Psoas muscle (tissue), 8 donors: ENCODE results near the gene TBCD. TPM values are rescaled to one million over a fixed set of nuclear protein-coding genes. Genes with fewer than 3 reads are reported as not detected.

Experiments used
- ATAC-seq, 4 donors: fragments of 200-7000 bp; cut with Tn5 transposase; one replicate each; pipeline ENCODE4 v1.9.1; 2020; ENCODE audit warnings: moderate library complexity in 3 of 4, mild to moderate bottlenecking in 2 of 4
- DNase-seq, 2 donors: peaks; one replicate each; pipeline ENCODE4 v3.0.0-alpha.2; 2020
- H3K27ac ChIP-seq: fragments of 200-600 bp; one replicate; pipeline ENCODE4 v1.8.0; 2022
- H3K27me3 ChIP-seq, 3 donors: fragments of 200-600 bp in 1 of 3; one replicate each; pipeline versions ENCODE4 v1.6.1 to v1.8.0; 2013 to 2022; ENCODE audit warnings: low read length in 2 of 3, mild to moderate bottlenecking in 2 of 3, moderate library complexity in 1 of 3; ENCODE audit not compliant: insufficient read depth in 3 of 3
- H3K36me3 ChIP-seq, 2 donors: fragments of 200-600 bp in 1 of 2; one replicate each; pipeline versions ENCODE4 v1.6.1 to v1.8.0; 2013 to 2022; ENCODE audit warnings: low read depth in 1 of 2, mild to moderate bottlenecking in 1 of 2, moderate library complexity in 1 of 2; ENCODE audit not compliant: insufficient read depth in 1 of 2
- H3K4me1 ChIP-seq: fragments of 200-600 bp; one replicate; pipeline ENCODE4 v1.8.0; 2022
- H3K4me3 ChIP-seq: fragments of 200-600 bp; one replicate; pipeline ENCODE4 v1.8.0; 2022; ENCODE audit warnings: mild to moderate bottlenecking
- H3K9me3 ChIP-seq: fragments of 200-600 bp; one replicate; pipeline ENCODE4 v1.8.0; 2022
- WGBS, 3 donors: extraction: QIAGEN DNeasy Blood & Tissue Kit; methylation state at CpG; one replicate each; pipeline versions ENCODE4 v1.1.6 to v1.1.7; 2013; 5-methylcytosine and 5-hydroxymethylcytosine counted together
- intact Hi-C, 2 donors: fragments of 100-400 bp; cut with DNase I; formaldehyde crosslinking; loops; one replicate each; pipeline versions ENCODE4 v1.11.0 to v1.14.2; 2022
- polyA plus RNA-seq, 3 donors: library from polyadenylated mRNA; stranded (reverse); fragments of 200-250 nt; gene quantifications; one replicate each; pipeline ENCODE4 v1.2.3, GENCODE V29; 2013
- total RNA-seq, 4 donors: library from RNA; stranded (reverse); fragmentation: NEBNext Ultra II Directional in 2 of 4; extraction: Animal tissue kit (Norgen Biotek cat#: 25700) in 2 of 4; gene quantifications; one replicate each; pipeline versions ENCODE4 v1.2.1 to v1.2.4, GENCODE V29; 2021 to 2023
- TF ChIP-seq, protein P1 (sequence below): fragments of 200-600 bp; IDR thresholded peaks from one replicate; pipeline ENCODE4 v1.8.0; 2022; ENCODE audit warnings: antibody characterized with exemption
- donor health status: healthy with polysubstance abuse.
- donor health status: DM: no; HTN: no; CAD: no; lungs with moderate emphysema.
- donor health status: Bipolar disorder and iron deficiency.
- donor health status: healthy.
- donor health status: DM: yes; HTN: yes; CAD: no.
- donor health status: DM: no; HTN: no; CAD: no.
- donor health status: DM: no; HTN: no; CAD: no.
- donor health status: DM: yes; HTN: yes; CAD: no.

TBCD gene
- total and polyA plus RNA-seq, 7 donors, result 28.2 to 65.0 (median 36.5) TPM

DNA sequence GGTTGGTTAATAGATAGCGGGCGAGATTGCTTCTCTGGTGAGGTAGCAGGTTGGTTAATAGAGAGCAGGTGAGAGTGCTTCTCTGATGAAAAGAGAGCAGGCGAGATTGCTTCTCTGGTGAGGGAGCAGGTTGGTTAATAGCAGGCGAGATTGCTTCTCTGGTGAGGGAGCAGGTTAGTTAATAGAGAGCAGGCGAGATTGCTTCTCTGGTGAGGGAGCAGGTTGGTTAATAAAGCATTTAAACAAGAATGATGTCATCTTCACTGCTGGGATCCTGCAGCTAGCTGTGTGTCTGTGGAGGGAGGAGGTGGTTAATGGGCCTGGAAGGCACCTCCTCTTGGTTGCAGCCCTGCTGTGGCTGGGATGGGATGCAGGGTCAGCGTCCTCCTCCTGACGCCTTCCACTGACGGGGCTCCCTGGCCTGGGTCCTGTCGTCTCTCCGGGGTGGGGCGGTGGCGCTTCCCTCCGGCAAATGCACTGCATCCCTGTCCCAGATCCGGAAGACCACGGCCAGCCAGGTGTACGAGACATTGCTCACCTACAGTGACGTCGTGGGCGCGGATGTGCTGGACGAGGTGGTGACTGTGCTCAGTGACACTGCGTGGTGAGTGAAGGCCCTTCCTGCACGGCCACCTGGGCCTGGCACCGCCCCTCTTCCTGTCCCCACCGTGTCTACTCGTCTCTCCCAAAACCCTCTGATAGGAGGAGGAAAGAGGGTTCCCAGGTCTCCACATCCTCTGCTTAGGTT is 187.2 kb downstream of the TBCD start:
- Histone ChIP-seq H3K36me3 (peaks cover 0 to 77% of the 10 kb centered on the region in 2 donors), H3K4me3 (no peak overlapping the region), H3K27me3 (no peaks in the 10 kb centered on the region), H3K27ac (no peak overlapping the region), H3K9me3 (no peaks in the 10 kb centered on the region), H3K4me1 (no peaks in the 10 kb centered on the region)
- 87 to 91% (median 90%) methylated on average over 26 of the region's 26 CpGs for WGBS, 3 donors
- no peak for ATAC-seq
- TF ChIP-seq, protein P1, sequence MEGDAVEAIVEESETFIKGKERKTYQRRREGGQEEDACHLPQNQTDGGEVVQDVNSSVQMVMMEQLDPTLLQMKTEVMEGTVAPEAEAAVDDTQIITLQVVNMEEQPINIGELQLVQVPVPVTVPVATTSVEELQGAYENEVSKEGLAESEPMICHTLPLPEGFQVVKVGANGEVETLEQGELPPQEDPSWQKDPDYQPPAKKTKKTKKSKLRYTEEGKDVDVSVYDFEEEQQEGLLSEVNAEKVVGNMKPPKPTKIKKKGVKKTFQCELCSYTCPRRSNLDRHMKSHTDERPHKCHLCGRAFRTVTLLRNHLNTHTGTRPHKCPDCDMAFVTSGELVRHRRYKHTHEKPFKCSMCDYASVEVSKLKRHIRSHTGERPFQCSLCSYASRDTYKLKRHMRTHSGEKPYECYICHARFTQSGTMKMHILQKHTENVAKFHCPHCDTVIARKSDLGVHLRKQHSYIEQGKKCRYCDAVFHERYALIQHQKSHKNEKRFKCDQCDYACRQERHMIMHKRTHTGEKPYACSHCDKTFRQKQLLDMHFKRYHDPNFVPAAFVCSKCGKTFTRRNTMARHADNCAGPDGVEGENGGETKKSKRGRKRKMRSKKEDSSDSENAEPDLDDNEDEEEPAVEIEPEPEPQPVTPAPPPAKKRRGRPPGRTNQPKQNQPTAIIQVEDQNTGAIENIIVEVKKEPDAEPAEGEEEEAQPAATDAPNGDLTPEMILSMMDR, result no peak
- intact Hi-C loops, result no loop called here
- DNase-seq, result peak; percentile 3 to 46

DNA sequence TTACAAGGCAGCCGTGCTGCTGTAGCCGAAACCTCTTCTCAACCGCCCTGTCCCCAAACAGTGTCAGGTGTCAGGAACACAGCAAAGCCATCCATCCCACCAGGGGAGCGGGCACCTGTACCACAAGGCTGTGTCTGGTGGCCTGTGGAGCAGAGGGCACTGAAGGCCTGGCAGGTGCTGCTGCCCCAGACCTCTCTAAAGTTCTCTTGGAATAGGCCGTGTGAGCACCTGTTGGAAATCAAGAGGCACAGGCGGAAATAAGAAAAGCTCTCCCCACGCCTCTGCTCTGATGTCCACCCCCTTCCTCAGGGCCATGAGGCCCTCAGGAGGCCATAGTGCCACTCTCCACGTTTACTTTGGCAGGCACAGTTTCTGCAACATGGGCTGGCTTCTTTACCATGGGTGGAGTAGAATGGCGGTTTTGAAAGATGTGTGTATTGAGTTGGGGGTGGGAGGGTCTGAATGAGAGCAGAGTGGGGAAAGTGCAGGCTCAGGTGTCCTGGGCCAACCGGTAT is 187.8 kb downstream of the TBCD start:
- no peaks in the 10 kb centered on the region for H3K4me1 ChIP-seq
- H3K27ac ChIP-seq, result no peak overlapping the region
- TF ChIP-seq, protein P1, result no peak
- no peaks in the 10 kb centered on the region for H3K27me3 ChIP-seq
- DNase-seq (no peak), ATAC-seq (no peak)
- H3K36me3 ChIP-seq, result peaks cover 0 to 70% of the 10 kb centered on the region in 2 donors
- peaks cover 2% of the 10 kb centered on the region for H3K9me3 ChIP-seq
- H3K4me3 ChIP-seq, result no peak overlapping the region
- intact Hi-C loops, result no loop called here
- 89 to 91% (median 90%) methylated on average over 10 of the region's 10 CpGs for WGBS, 3 donors

DNA sequence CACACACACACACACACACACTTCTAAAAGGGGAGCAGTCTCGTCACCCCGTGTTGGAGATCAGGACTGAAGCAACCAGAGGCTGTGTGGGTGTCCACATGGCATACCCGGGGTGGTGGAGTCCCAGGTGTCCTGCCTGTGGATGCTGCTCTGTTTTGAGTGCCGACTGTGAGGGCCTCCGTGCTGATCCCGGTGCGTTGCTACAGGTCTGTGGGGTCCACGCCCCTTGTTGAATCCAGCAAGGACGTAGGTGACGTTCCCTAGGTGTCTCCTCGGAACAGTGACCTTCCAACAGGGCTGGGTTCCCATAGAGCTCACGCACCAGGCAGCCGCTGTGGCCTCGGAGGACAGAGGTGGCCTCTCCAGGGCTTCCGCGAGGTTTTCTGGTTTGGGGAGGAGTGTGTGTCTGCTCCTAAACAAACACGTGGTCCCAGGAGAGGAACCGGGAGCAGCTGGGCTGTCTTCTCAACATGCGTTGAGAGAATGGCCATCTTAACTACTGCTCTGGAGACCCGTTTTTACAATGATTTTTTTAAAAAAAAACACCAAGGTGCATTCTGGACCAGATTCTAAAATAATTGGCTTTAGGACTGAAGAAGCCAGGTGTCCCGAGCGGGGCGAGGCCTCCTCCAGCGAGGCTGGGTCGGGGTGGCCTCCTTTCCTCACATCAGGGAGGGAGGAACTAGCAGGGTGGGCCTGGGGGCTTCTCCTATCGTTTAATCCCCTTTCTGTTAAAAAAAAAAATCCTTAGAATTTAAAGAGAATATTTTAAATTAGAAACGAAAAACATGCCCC is 188.6 kb downstream of the TBCD start:
- intact Hi-C loops, result no loop called here
- Histone ChIP-seq H3K27ac (no peak overlapping the region), H3K9me3 (peaks cover 9% of the 10 kb centered on the region), H3K4me3 (no peak overlapping the region), H3K36me3 (peaks cover 0 to 70% of the 10 kb centered on the region in 2 donors), H3K27me3 (no peaks in the 10 kb centered on the region), H3K4me1 (no peaks in the 10 kb centered on the region)
- DNase-seq (peak in 1 of 2 donors; percentile 19), ATAC-seq (no peak)
- WGBS, 3 donors, result 85 to 88% (median 86%) methylated on average over 27 of the region's 27 CpGs
- TF ChIP-seq, protein P1, result no peak

DNA sequence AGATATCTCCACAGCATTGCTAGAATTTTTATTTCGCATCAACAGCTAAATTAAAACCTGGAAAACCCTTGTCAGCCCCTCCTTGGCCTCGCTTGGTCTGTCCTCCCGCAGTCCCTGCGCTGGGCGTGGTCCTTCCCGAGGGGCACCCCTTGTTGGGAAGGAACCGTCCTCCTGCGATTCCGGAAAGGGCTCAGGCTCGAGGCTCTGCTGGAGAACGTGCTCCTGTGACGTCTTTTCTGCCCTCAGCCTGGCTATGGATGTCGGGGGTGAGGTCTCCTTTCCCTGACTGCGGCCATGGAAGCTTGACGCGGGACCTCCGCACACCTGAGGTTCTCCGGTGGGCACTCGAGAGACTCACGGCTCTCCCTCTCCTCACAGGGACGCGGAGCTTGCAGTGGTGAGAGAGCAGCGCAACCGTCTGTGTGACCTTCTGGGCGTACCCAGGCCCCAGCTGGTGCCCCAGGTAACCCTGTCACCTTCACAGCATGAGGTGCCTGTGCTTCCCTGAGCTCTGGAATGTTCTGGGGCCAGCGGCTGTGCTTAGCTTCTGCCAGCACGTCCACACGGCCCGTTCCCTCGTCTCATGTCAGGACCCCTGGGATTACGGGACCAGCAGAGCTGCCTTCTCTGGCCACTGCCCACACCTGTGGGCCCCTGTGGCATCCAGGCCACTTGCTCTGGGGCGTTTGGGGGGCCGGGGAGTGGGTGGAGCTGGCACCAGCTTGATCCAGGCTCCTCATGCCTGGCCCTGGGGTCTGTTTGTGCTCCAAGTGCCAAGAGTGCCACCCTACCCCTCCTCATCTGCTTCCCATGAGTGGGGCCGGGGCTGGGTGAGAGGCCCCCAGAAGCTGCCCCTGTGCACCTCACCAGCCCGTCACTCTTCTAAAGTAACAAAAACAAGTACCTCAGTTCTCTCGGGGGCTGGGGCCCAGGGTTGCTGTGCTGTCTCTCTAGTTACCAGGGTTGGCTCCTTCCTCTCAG is 189.4 kb downstream of the TBCD start:
- TF ChIP-seq, protein P1, result no peak
- ATAC-seq (no peak), DNase-seq (peak in 1 of 2 donors; percentile 50)
- Histone ChIP-seq H3K27ac (no peak overlapping the region), H3K36me3 (peaks cover 0 to 69% of the 10 kb centered on the region in 2 donors), H3K9me3 (peaks cover 18% of the 10 kb centered on the region), H3K4me3 (no peak overlapping the region), H3K27me3 (no peaks in the 10 kb centered on the region), H3K4me1 (no peaks in the 10 kb centered on the region)
- intact Hi-C loops, result no loop called here
- WGBS, 3 donors, result 89 to 94% (median 94%) methylated on average over 36 of the region's 36 CpGs
